Right lobe of liver (tissue), 4 donors: ENCODE results near the gene GALNT2.

Experiments
- CTCF ChIP-seq, 4 donors: fragments of 200-600 bp in 3 of 4; fragments of 450-650 bp in 1 of 4; IDR thresholded peaks; one replicate each; pipeline versions ENCODE4 v1.5.1 to v1.8.0; 2016 to 2022; ENCODE audit warnings: antibody characterized with exemption in 4 of 4, mild to moderate bottlenecking in 2 of 4
- POLR2A ChIP-seq: fragments of 450-650 bp; IDR thresholded peaks from one replicate; pipeline ENCODE4 v1.6.1; 2017; ENCODE audit warnings: antibody characterized with exemption, mild to moderate bottlenecking
- donor health status: DM: no; HTN: no; CAD: no.
- donor health status: DM: no; HTN: no; CAD: no.
- donor health status: DM: no; HTN: yes; CAD: no.

GRCh38 chr1:230026139-230026538 lies 40.9 kb upstream of the GALNT2 start:
- TF ChIP-seq CTCF (IDR thresholded peaks at IDR 0.05) (no peak), POLR2A (no peak)
